ENCODE measurements around the gene LRRC59.
"Not testable (repeated sequence)": the region's sequence is repeated elsewhere in the genome, so short reads cannot be mapped to it uniquely, and the experiment has no call there.

The LRRC59 gene

DNA sequence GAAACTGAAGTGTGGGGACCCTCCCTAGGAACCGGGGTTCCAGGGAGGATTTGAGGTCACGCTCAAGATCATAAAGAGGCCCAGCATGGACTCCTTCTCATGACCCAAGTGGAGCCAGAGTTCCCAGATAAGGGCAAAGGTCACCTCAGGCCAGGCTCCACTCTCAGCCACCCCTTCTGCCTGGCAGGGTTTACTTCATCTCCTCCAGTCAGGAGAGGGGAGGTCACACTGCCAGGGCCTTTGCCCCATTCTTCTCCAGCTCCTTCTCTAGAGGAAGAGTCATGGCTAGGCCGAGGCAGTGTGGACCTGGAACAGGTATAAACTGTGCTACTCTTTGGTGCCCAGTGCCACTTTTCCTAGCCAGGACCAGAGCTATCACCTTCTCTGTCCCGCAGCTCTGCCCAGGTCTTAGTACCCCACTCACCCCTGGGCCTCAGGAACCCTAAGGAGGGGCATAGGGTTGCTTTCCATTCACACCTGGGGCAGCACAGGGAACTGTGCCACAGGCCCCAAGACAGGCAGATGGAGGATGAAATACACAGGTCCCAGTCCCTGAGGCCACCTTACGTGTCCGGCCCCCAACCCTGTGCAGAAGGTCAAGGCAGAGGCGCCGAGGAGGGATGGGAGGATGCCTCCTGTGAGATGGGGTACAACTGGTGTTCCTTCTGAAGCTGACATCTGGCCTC lies 27.8 kb upstream of the LRRC59 start:
- in situ Hi-C loops (cut with HindIII; ENCODE audit: low sequenced_read_pairs), result loop anchor here (5.0 kb wide), 1 partner anchor 38 kb away; no protein-coding TSS in a partner anchor

DNA sequence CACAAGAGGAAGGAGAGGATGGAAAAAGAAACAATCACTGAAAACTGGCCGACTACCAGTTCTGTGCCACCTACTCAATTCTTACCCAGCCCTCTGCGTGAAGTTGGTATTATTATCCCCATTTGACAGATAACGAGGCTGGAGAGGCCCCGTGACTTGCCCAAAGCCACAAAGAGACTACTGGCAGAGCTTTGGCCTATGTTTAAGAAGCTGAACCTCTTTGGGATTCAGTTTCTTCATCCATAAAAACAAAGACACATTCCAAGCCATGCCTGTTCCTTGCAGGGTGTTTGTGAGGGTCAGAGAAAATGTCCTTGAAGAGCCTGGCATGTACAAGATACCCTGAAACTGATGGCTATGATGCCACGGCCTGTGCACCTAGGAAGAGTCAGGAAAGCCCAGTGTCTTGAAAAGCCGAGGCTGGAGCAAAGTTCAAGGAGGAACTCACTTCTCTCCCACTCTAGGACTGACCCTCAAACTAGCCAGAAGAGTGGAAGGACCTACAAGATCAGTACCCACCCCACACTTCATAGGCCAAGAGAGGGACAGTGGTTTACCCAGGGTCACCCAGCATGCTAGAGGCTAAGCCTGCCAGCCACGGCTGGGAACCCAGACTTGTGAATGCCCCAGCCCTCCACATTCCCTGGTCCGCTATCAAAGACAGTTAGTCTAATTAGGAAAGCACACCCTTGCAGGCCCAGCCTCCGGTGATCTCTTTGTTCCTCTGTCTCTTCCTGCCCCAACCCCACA lies 27.1 kb upstream of the LRRC59 start:
- in situ Hi-C loops (cut with HindIII; ENCODE audit: low sequenced_read_pairs), result no loop called here

DNA sequence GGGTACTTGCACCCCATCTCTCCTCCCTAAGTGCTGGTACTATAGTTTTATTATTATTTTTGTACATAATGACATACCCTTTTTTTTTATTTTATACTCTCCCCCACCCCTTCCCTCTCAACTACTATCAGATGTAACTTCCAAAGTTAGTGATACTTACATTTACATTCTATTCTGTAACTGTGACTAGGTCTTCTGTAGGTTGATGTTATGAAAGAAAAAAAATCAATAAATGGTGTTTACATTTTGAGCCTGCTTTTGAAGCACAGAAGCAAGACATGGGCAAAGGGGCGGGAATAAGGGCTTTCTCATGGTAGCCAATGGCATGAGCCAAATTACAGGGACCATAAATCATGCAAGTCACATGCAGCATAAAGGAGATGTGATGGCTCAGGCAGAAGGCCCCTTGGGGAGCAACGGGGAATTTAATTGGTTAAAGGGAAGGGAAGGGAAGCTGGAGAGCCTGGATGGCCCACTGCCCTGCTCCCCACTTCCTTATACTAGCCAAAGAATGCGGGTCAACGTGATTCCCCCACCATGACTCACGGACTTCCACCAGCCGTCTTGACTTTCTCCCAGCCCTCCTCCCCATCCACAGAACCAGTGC lies 26.3 kb upstream of the LRRC59 start:
- in situ Hi-C loops (cut with HindIII; ENCODE audit: low sequenced_read_pairs), result no loop called here

DNA sequence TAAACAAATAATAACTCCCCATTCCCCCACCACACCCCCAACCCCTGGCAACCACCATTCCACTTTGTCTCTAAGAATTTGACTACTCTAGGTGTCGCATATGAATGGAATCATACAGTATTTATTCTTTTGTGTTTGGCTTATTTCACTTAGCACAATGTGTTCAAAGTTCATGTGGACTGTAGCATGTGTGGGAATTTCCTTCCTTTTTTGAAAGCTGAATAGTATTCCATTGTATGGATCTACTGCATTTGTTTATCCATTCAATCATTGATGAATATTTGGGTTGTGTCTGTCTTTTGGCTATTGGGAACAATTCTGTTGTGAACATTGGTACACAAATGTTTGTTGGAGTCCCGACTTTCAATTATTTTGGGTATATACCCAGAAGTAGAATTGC lies 25.4 kb upstream of the LRRC59 start:
- in situ Hi-C loops (cut with HindIII; ENCODE audit: low sequenced_read_pairs), result no loop called here

DNA sequence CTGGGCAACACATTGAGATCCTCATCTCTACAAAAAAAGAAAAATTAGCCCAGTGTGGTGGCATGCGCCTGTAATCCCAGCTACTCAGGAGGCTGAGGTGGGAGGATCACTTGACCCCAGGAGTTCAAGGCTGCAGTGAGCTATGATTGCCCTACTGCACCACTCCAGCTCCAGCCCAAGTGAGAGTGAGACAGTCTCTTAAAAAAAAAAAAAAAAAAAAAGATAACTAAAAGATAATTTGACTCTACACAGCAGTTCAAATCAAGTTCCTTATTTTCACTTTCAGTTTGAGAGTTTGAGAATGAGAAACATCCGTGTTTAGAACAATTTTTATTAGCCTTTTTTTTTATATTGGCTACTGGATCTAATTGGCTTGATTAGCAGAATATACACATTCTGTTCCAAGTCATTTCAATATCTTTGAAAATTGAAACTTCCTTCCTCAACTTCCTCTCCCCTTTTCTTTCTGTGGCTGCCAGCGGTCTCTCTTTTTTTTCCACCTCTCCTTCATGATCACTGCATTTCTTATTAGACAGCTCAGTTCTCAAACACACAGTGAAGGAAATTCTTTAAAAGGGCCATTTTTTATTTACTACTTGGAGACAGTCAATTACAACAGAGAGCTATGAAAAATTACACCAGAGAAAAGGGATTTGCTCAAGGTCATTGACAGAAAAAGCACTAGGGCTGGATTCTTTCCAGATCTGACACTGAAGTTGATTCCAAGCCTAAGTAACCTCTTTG lies 24.2 kb upstream of the LRRC59 start:
- in situ Hi-C loops (cut with HindIII; ENCODE audit: low sequenced_read_pairs), result no loop called here

DNA sequence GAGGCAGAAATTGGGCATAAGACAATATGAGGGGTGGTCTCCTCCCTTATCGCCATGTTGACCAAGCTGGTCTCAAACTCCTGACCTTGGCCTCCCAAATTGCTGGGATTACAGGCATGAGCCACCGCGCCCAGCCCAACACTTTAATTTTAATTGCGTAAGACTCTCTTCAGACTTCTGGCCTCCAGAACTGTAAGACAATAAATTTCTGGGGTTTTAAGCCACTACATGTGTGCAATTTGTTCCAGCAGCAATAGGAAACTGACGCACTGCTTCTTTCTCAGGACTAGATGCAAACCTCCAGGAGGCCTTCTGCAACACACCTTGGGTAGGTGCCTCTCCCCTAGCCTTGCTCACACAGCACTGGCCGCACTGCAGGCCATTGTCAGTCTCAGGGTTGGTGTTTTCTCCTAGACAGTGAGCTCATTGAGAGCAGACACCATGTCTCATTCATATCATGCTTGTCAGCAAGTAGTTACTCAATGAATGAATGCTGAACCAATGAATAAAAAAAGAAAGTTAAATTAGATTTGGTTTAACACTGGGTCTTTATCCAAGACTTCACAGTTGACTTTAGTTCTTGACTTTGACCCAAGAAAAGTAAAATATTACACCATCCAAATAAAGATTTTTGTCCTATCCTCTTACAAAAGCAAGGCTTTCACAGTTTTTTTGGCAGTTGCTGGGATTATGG lies 23.2 kb upstream of the LRRC59 start:
- in situ Hi-C loops (cut with HindIII; ENCODE audit: low sequenced_read_pairs), result no loop called here

DNA sequence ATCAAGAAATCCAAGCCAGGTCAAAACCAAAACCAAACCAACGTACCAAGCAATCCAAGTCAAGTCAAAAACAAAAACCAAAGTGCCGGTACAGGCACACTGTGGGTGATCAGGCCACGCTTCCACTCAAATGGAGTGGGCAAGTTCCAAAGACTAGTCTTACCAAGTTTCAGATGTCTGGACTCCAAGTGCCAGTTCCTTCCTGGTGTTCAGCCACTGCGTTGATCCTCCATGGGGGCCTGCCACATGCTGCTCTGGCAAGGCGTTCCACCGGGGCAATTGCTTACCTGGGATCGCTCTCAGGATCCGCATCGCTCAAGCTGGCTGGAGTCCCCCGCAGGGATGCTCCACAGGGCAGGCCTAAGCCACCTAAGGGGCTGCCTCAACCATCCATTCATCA lies 22.3 kb upstream of the LRRC59 start:
- in situ Hi-C loops (cut with HindIII; ENCODE audit: low sequenced_read_pairs), result not testable (repeated sequence)

DNA sequence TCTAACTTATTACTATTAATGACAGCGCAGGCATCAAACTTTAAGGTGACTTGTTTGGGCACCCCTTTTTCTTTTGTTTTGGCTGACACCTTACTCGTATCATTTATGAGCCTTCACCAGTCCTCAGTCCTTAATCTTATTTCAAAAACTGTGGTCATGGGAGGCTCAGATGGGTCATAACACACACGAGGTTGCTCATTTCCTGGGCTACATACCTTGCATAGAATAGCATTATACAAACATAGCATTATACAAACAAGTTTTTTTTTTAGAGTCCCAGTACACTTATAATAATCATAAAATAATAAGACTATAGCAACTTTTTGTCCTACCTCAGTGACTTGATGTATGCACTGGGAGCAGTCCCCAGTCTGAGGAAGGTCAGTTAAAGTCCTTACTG lies 17.5 kb upstream of the LRRC59 start:
- in situ Hi-C loops (cut with HindIII; ENCODE audit: low sequenced_read_pairs), result no loop called here

DNA sequence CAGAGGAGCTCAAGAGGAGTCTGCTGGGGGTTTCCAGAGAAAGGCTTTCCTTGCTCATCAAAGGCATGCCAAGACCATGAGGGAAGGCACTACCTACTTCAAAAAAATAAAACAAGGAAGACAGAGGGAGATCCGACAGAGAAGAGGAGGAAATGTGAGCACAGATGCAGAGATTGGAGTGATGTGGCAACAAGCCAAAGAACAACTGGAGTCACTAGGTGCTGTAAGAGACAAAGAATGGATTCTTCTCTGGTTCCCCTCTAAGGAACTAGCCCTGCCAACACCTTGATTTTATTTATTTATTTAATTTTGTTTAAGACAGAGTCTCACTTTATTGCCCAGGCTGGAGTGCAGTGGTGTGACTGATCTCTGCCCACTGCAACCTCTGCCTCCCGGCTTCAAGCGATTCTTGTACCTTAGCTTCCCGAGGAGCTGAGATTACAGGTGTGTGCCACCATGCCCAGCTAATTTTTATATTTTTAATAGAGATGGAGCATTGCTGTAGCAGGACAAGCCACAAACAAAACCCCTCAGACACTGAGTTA lies 14.9 kb upstream of the LRRC59 start:
- in situ Hi-C loops (cut with HindIII; ENCODE audit: low sequenced_read_pairs), result no loop called here

DNA sequence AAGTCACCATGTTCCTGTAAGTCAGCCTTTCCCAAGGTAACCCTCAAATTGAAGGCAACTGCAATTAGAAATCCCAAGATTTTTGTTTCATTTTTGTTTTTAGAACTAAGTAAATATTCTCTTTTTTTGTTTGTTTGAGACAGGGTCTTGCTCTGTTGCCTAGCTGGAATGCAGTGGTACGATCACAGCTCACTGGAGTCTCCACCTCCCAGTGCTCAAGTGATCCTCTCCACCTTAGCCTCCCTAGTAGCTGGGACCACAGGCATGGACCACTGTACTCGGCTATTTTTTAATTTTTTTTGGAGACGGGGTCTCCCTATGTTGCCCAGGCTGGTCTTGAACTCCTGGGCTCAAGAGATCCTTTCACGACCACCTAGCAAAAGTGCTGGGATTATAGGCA lies 10.6 kb upstream of the LRRC59 start:
- in situ Hi-C loops (cut with HindIII; ENCODE audit: low sequenced_read_pairs), result no loop called here

DNA sequence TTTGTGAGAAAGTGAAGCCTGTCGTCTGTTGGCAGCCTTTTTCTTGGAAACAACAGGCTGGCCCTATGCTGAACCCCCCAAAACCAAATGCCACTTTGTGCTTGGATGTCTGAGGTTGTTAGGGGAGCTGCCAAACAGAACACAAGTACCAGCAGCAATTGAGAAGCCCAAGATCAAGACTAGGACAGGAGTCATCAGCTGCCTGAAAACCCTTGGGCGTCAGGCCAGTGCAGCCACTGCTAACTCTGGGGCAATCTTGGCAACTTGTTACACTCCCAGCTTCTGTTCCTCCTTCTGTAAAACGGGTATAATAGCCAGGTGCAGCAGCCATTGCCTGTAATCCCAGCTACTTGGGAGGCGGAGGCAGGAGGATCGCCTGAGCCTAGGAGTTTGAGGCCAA lies 9.3 kb upstream of the LRRC59 start:
- in situ Hi-C loops (cut with HindIII; ENCODE audit: low sequenced_read_pairs), result no loop called here

DNA sequence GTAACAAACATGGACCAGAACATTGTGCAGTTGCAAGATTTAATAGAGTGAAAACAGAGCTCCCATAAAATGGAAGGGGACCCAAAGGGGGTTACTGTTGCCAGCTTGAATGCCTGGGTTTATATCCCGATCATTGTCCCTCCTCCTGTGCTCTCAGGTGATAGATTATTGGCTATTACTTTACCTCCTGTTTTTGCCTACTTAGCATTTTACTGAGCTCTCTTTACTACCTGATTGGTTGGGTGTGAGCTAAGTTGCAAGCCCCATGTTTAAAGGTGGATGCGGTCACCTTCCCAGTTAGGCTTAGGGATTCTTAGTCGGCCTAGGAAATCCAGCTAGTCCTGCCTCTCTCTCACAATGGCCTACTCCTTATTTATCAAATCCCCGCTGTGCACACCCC lies 8.0 kb upstream of the LRRC59 start:
- in situ Hi-C loops (cut with HindIII; ENCODE audit: low sequenced_read_pairs), result not testable (repeated sequence)

DNA sequence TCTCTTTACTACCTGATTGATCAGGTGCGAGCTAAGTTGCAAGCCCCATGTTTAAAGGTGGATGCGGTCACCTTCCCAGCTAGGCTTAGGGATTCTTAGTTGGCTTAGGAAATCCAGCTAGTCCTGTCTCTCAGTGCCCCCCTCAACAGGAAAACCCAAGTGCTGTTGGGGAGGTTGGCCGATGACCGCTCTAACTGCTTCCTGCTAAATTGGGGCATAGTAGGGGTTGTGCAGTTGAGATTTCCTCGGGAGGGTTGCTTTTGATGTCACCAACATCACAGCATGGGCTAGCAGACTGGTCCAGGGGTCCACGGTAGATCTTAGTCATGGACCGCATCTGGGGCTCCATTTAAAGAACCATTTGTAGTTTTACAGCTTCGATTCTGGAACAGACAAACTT lies 2.3 kb upstream of the LRRC59 start:
- in situ Hi-C loops (cut with HindIII; ENCODE audit: low sequenced_read_pairs), result loop anchor here (5.0 kb wide), 2 partner anchors 52 to 53 kb away; partner anchors contain the start of gene XYLT2

DNA sequence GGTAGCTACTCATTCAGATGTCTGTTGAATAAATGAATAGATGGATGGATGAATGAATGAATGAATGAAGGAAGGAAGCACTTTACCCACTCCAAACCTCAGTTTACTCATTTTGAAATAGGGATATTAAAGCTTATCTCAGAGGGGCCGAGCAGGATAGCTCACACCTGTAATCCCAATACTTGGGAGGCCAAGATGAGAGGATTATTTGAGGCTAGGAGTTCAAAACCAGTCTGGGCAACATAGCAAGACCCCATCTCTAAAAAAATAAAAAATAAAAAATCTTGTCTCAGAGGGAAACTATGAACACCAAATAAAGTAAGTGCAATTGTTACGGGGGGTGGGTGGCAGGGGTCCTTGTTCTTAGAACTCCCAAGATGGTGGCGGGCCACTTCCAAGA lies 1.3 kb upstream of the LRRC59 start:
- in situ Hi-C loops (cut with HindIII; ENCODE audit: low sequenced_read_pairs), result loop anchor here (5.0 kb wide), 2 partner anchors 51 to 54 kb away; partner anchors contain the start of gene XYLT2

DNA sequence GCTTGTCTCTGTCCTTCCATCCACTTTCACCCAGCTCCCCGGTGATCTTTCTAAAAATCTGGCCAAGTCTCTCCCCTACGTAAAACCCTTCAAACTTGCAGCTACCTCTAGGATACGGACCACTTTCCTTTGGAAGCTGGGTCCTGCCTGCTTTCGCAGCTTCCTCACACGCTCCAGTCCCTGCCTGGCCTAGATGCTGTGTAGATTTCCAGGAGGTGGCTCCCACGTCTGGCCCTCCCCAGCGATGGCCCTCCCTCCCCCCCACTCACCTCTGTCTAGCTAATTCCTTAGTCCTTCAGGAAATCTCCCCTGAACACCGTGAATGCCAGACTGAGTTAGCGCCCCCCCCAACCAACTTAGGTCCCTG lies 579 bp upstream of the LRRC59 start:
- in situ Hi-C loops (cut with HindIII; ENCODE audit: low sequenced_read_pairs), result loop anchor here (5.0 kb wide), 2 partner anchors 51 to 54 kb away; partner anchors contain the start of gene XYLT2

DNA sequence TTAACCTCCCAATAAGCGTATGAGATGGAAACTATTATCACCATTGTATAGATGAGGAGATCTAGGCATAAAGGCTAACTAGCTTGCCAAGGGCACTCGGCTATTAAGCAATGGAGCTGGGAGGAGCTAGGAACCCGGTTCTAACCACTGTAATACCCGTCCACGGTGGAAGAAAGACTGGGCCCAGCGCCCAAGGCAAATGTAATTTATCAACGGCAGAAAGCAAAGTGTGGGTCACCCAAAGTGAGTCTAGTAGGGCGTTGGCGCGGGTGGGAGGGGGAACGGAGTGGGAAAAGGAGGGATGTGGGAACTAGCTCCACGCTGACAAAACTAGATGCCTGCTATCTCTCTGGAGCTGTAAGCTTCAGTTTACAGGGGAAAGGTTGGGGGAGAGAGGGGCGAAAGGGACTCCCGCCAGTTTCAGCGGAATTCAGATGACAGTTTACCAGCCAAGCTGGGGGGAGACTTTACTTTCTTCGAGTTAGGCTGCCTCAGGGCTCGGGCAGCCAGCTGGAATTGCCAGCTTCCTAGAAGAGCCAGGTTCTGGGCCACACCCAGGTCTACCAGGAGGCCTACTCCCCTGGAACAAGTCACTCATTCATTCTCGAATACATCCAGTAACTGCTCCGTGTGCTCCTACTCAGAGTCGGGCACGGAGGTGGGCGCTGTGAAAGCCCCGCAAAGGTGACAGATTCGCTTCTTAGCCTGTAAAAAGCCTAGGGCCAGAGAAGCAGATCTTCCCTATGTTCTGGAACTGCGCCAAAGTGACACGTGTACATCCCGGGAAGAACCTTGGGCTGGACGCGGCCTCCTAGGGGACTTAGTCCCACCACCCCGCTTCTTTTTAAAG lies 837 bp downstream of the LRRC59 start:
- in situ Hi-C loops (cut with HindIII; ENCODE audit: low sequenced_read_pairs), result loop anchor here (5.0 kb wide), 2 partner anchors 49 to 56 kb away; partner anchors contain the start of gene XYLT2

DNA sequence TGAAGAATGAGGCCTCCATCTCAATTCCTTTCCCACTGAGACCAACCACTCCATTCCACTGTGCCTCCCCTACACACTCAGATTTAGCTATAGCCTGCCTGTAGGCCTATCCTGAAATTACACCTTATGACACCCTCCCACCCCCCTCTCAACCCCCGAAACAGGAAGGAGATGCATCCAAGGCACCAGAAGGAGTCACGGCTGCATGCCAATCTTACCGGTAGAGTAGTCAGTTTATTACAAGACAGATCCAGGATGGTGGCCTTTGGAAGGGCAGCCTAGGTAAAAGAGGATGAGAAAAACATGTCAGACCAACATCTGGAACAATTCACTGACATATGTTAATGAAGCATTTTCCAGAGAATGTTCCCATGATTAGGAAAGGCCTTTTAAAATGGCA lies 2.6 kb downstream of the LRRC59 start:
- in situ Hi-C loops (cut with HindIII; ENCODE audit: low sequenced_read_pairs), result loop anchor here (5.0 kb wide), 2 partner anchors 47 to 58 kb away; partner anchors contain the start of gene XYLT2

DNA sequence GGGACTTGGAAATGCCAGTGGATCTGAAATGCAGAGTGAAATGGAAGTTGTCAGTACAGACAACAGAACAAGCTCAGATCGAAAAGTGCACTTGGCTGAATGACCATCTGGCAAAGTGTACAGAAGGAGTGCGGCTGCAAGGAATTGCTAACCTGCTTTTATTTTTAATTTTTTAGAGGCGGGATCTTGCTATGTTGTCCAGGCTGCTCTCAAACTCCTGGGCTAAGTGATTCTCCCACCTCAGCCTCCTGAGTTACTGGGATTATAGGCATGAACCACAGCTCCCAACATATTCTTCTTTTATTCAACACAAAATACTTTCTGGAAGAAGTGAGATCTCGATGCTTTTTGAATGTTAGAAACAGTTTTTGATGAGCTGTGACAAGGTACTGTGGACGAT lies 3.6 kb downstream of the LRRC59 start:
- in situ Hi-C loops (cut with HindIII; ENCODE audit: low sequenced_read_pairs), result no loop called here

DNA sequence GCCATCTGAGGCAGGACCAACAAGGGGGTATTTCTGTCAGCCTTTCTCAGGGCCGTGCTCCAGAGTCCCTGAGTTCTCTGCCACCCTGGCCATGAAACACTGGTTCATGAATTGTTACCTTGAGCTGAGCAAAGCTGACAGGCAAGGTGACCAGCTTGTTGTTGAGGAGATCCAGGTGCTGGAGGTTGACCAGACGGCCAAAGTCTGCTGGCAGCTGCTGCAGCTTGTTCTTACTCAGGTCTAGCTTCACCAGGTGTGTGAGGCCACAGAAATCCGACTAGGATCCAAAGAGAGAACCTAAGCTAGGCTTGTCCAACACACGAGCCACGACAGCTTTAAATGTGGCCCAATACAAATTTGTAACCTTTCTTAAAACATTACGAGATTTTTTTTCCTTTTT lies 4.7 kb downstream of the LRRC59 start:
- in situ Hi-C loops (cut with HindIII; ENCODE audit: low sequenced_read_pairs), result no loop called here

Data from endothelial cell of hepatic sinusoid (primary cell).